ENCODE data around the gene PRKD1.

- TF ChIP-seq POLR2A (IDR thresholded peaks at IDR 0.05; ENCODE audit: low read depth, low read length) (no peak), TAF1 (IDR thresholded peaks at IDR 0.05; ENCODE audit: low read depth, low read length) (no peak), POLR2AphosphoS5 (IDR thresholded peaks at IDR 0.05; ENCODE audit: low read depth, low read length) (no peak), SPI1 (IDR thresholded peaks at IDR 0.05; ENCODE audit: low read depth, low read length) (no peak)
Observed at GRCh38 chr14:29919845-29920244, 7.8 kb downstream of the PRKD1 start.
